HepG2 (cell line): ENCODE measurements around the gene CYSLTR2. TPM values are rescaled to one million over a fixed set of nuclear protein-coding genes. Genes with fewer than 3 reads are reported as not detected.

Experiments used
- ATAC-seq: fragments of 200-7000 bp; cut with Tn5 transposase; 3 replicates; pipeline ENCODE4 v1.9.1; 2020; ENCODE audit warnings: mild to moderate bottlenecking, moderate library complexity
- BruUV-seq: library from RNA; stranded (reverse); fragments of 400-500 nt; replicated peaks from 2 replicates; lab custom pipeline; 2021; lab: Mats Ljungman, UMichigan
- CTCF ChIA-PET: fragments of 300-600 bp; formaldehyde crosslinking; extraction: SDS; loops from one replicate; lab custom pipeline; 2021; ENCODE audit warnings: low total read pairs, inconsistent platforms, low intra/inter-chr PET ratio; lab: Yijun Ruan, JAX
- POLR2A ChIA-PET: fragments of 350-600 bp; sonication (Branson Sonifier 250); formaldehyde crosslinking; loops from one replicate; lab custom pipeline; 2020; ENCODE audit warnings: antibody characterized with exemption, inconsistent platforms; lab: Yijun Ruan, JAX
- DNase-seq: peaks from one replicate; pipeline ENCODE4 v3.0.0-alpha.2; 2015; ENCODE audit warnings: low spot score
- FAIRE-seq: peaks from 3 replicates; lab custom pipeline; 2011; peaks lifted over from hg19 to GRCh38; lab: Jason Lieb, UNC
- H2AFZ ChIP-seq: one replicate; pipeline ENCODE4 v1.6.1; 2011; ENCODE audit warnings: low read length, inconsistent platforms
- H3K27ac ChIP-seq: fragments of 300-600 bp; 3 replicates; pipeline ENCODE4 v1.8.0; 2011; ENCODE audit warnings: mixed run types, mild to moderate bottlenecking, mixed read lengths, low read length, inconsistent platforms; ENCODE audit not compliant: insufficient read depth; ENCODE audit errors: extremely low read length
- H3K27me3 ChIP-seq, 2 experiments: fragments of 200-600 bp in 1 of 2; 2 replicates in 1 of 2; 3 replicates in 1 of 2; pipeline versions ENCODE4 v1.6.0 to v1.8.0; 2011; ENCODE audit warnings: low read length in 2 of 2, mild to moderate bottlenecking in 2 of 2, moderate library complexity in 2 of 2, inconsistent platforms in 1 of 2; ENCODE audit not compliant: insufficient read depth in 2 of 2, control insufficient read depth in 1 of 2
- H3K36me3 ChIP-seq, 2 experiments: fragments of 200-600 bp in 1 of 2; replicated peaks in 1 of 2; 2 replicates in 1 of 2; 3 replicates in 1 of 2; pipeline versions ENCODE4 v1.5.1 to v1.8.0; 2011; ENCODE audit warnings: low read length in 2 of 2, inconsistent platforms in 1 of 2; ENCODE audit not compliant: insufficient read depth in 2 of 2, control insufficient read depth in 1 of 2
- H3K4me1 ChIP-seq: 2 replicates; pipeline ENCODE4 v1.5.1; 2012; ENCODE audit warnings: low read length, inconsistent platforms; ENCODE audit not compliant: insufficient read depth
- H3K4me2 ChIP-seq: 2 replicates; pipeline ENCODE4 v1.6.0; 2011; ENCODE audit warnings: low read depth, low read length, inconsistent platforms
- H3K4me3 ChIP-seq, 3 experiments: fragments of 200-600 bp in 1 of 3; sonication (generic), shearing (Covaris generic) in 1 of 3; replicated peaks in 1 of 3; 2 replicates each; pipeline ENCODE4 v1.5.1; 2011 to 2016; ENCODE audit warnings: low read length in 3 of 3, inconsistent platforms in 2 of 3, low read depth in 2 of 3, mild to moderate bottlenecking in 2 of 3, control low read depth in 1 of 3, mixed read lengths in 1 of 3; ENCODE audit not compliant: insufficient read depth in 1 of 3
- H3K79me2 ChIP-seq: one replicate; pipeline ENCODE4 v1.6.1; 2011; ENCODE audit warnings: low read length, inconsistent platforms; ENCODE audit not compliant: insufficient read depth
- H3K9ac ChIP-seq: 2 replicates; pipeline ENCODE4 v1.6.0; 2011; ENCODE audit warnings: mild to moderate bottlenecking, low read depth, low read length, inconsistent platforms; ENCODE audit not compliant: insufficient read depth
- H3K9me3 ChIP-seq: 2 replicates; pipeline ENCODE4 v1.5.1; 2012; ENCODE audit warnings: mild to moderate bottlenecking, low read length
- H4K20me1 ChIP-seq: 2 replicates; pipeline ENCODE4 v1.6.0; 2011; ENCODE audit warnings: inconsistent platforms, mild to moderate bottlenecking, low read length, moderate library complexity; ENCODE audit not compliant: insufficient read depth
- AKAP8 ChIP-seq: sonication (generic); formaldehyde crosslinking; IDR thresholded peaks from 2 replicates; pipeline ENCODE4 v1.5.1; 2020; ENCODE audit warnings: mild to moderate bottlenecking, missing genetic modification reagents
- ELF1 ChIP-seq: sonication (generic); formaldehyde crosslinking; IDR thresholded peaks from 2 replicates; pipeline ENCODE4 v1.4.0; 2020; ENCODE audit warnings: missing genetic modification reagents
- FIP1L1 ChIP-seq: fragments of 200-400 bp; formaldehyde crosslinking; IDR thresholded peaks from 2 replicates; pipeline ENCODE4 v1.6.1; 2018; ENCODE audit warnings: low read depth, mild to moderate bottlenecking, low read length, moderate library complexity, borderline replicate concordance; ENCODE audit not compliant: insufficient read depth
- GTF3A ChIP-seq: sonication (generic); formaldehyde crosslinking; conservative IDR thresholded peaks from 2 replicates; pipeline ENCODE4 v1.4.0; 2020; ENCODE audit warnings: mild to moderate bottlenecking, missing genetic modification reagents
- KAT2B ChIP-seq: fragments of 150-350 bp; IDR thresholded peaks from 2 replicates; pipeline ENCODE4 v1.6.1; 2014; ENCODE audit warnings: low read depth, low read length, borderline replicate concordance
- MED13 ChIP-seq: sonication (generic); formaldehyde crosslinking; IDR thresholded peaks from 2 replicates; pipeline ENCODE4 v1.5.0; 2020; ENCODE audit warnings: missing genetic modification reagents
- NFIC ChIP-seq: IDR thresholded peaks from 2 replicates; pipeline ENCODE4 v1.6.1; 2012; ENCODE audit warnings: mild to moderate bottlenecking, low read length, inconsistent platforms
- RBFOX2 ChIP-seq: fragments of 200-400 bp; formaldehyde crosslinking; IDR thresholded peaks from 2 replicates; pipeline ENCODE4 v1.6.1; 2017; ENCODE audit warnings: low read depth, mild to moderate bottlenecking, low read length
- SALL1 ChIP-seq: sonication (generic); formaldehyde crosslinking; IDR thresholded peaks from 2 replicates; pipeline ENCODE4 v1.8.0; 2022; ENCODE audit warnings: mild to moderate bottlenecking, missing genetic modification reagents
- SMAD3 ChIP-seq: sonication (generic); formaldehyde crosslinking; IDR thresholded peaks from 2 replicates; pipeline ENCODE4 v1.4.0; 2020; ENCODE audit warnings: missing genetic modification reagents
- SRF ChIP-seq: IDR thresholded peaks from 2 replicates; pipeline ENCODE4 v1.6.1; 2011; ENCODE audit warnings: mild to moderate bottlenecking, low read depth, low read length, moderate library complexity
- TGIF2 ChIP-seq: IDR thresholded peaks from 2 replicates; pipeline ENCODE4 v1.6.1; 2016; ENCODE audit warnings: control low read depth, missing compliant biosample characterization
- ZNF260 ChIP-seq: sonication (generic); formaldehyde crosslinking; IDR thresholded peaks from 2 replicates; pipeline ENCODE4 v1.4.0; 2020; ENCODE audit warnings: missing genetic modification reagents, low read depth, mild to moderate bottlenecking, borderline replicate concordance
- ZNF431 ChIP-seq: sonication (generic); formaldehyde crosslinking; IDR thresholded peaks from 2 replicates; pipeline ENCODE4 v1.9.0; 2022; ENCODE audit warnings: missing genetic modification reagents, low read depth, mild to moderate bottlenecking, borderline replicate concordance
- ZNF598 ChIP-seq: sonication (generic); formaldehyde crosslinking; IDR thresholded peaks from 2 replicates; pipeline ENCODE4 v1.5.1; 2020; ENCODE audit warnings: mild to moderate bottlenecking, missing genetic modification reagents, borderline replicate concordance
- WGBS: methylation state at CpG from one replicate; pipeline ENCODE4 v1.1.6; 2017; ENCODE audit warnings: low lambda C conversion rate; 5-methylcytosine and 5-hydroxymethylcytosine counted together
- in situ Hi-C: cut with HindIII; loops from 2 replicates; pipeline ENCODE4 v1.10.0; 2017; ENCODE audit warnings: low pct_unique_long_range_greater_than_20kb; ENCODE audit not compliant: extremely low pct_ligation_motif_present
- intact Hi-C: fragments of 100-400 bp; cut with micrococcal nuclease; formaldehyde crosslinking; loops from one replicate; pipeline ENCODE4 v1.10.0; 2022; ENCODE audit not compliant: unreplicated experiment
- polyA plus RNA-seq, 8 experiments: library from polyadenylated mRNA; depleted of rRNA in 3 of 8; stranded (reverse) in 7 of 8; unstranded in 1 of 8; fragments of >200 nt; fragmentation: Illumina TruSeq in 4 of 8; extraction: Trizol in 4 of 8; gene quantifications; 2 replicates each; pipeline versions ENCODE4 v1.2.1 to v1.2.3, GENCODE V29; 2011 to 2016; ENCODE audit warnings: low read depth in 4 of 8, missing spikeins in 1 of 8, mixed read lengths in 1 of 8; ENCODE audit not compliant: insufficient read depth in 1 of 8
- total RNA-seq, 5 experiments: library from RNA; depleted of rRNA; stranded (reverse); fragments of >200 nt; fragmentation: Illumina TruSeq; extraction: Trizol; gene quantifications; 2 replicates each; pipeline ENCODE4 v1.2.3, GENCODE V29; 2016; ENCODE audit warnings: low read depth in 1 of 5
- TF ChIP-seq, protein P1 (sequence below): sonication (generic); formaldehyde crosslinking; IDR thresholded peaks from 2 replicates; pipeline ENCODE4 v1.5.0; 2020; ENCODE audit warnings: mild to moderate bottlenecking, missing genetic modification reagents
- TF ChIP-seq, protein P2 (sequence below): sonication (generic); formaldehyde crosslinking; IDR thresholded peaks from 2 replicates; pipeline ENCODE4 v1.9.0; 2022; ENCODE audit warnings: low read depth, missing genetic modification reagents
- TF ChIP-seq, protein P3 (sequence below): IDR thresholded peaks from 2 replicates; pipeline ENCODE4 v1.6.1; 2016; ENCODE audit warnings: low read depth
- TF ChIP-seq, protein P4 (sequence below): IDR thresholded peaks from 2 replicates; pipeline ENCODE4 v1.6.1; 2016

Gene CYSLTR2
- total and polyA plus RNA-seq, 2 of the 13 experiments (the other 11 are each of a cell fraction or from before 2014, with no cell fraction given) = not detected

DNA sequence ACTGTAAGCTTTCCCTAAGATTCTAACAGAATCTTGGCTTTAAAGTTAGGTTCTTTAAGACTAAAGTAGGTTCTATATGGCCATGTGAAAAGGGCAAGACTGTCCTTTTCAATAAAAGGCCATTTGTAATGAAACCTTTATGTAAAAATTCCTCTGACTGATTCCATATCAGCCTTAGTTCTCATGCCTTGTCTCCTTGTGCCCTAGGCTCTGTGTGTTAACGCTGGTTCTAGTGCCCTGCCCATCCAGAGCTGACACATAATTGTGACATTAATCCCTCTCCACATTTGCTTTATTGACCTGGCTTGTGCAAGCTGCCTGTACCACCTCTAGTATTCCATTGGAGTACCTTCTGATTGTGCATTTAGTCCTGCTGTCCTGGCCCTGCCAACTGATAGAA, 28.2 kb downstream of the CYSLTR2 start:
- H3K4me2 ChIP-seq = no peak overlapping the region
- H3K27me3 ChIP-seq = peaks cover 0 to 2% of the 10 kb centered on the region in 2 experiments; a peak in 2 of 5 replicates
- H3K36me3 ChIP-seq = no peaks in the 10 kb centered on the region
- no peak overlapping the region for H3K27ac ChIP-seq
- intact Hi-C loops (no loop called here), in situ Hi-C loops (no loop called here)
- POLR2A ChIA-PET = no interaction called here
- no peaks in the 10 kb centered on the region for H4K20me1 ChIP-seq
- 0% methylated on average over 1 of the region's 1 CpG for WGBS
- BruUV-seq = no TSS peak
- no peak for ATAC-seq
- H2AFZ ChIP-seq = no peak overlapping the region
- no peaks in the 10 kb centered on the region for H3K9me3 ChIP-seq
- no peak overlapping the region for H3K9ac ChIP-seq
- CTCF ChIA-PET = no interaction called here
- no peaks in the 10 kb centered on the region for H3K79me2 ChIP-seq
- FAIRE-seq = no peak
- no peak for DNase-seq
- H3K4me3 ChIP-seq = no peak overlapping the region
- no peaks in the 10 kb centered on the region for H3K4me1 ChIP-seq
- no peak for TF ChIP-seq SRF
- no peak for TF ChIP-seq ELF1 (CRISPR knock-in tag)
- TF ChIP-seq TGIF2 (CRISPR knock-in tag) = no peak
- TF ChIP-seq, protein P1, sequence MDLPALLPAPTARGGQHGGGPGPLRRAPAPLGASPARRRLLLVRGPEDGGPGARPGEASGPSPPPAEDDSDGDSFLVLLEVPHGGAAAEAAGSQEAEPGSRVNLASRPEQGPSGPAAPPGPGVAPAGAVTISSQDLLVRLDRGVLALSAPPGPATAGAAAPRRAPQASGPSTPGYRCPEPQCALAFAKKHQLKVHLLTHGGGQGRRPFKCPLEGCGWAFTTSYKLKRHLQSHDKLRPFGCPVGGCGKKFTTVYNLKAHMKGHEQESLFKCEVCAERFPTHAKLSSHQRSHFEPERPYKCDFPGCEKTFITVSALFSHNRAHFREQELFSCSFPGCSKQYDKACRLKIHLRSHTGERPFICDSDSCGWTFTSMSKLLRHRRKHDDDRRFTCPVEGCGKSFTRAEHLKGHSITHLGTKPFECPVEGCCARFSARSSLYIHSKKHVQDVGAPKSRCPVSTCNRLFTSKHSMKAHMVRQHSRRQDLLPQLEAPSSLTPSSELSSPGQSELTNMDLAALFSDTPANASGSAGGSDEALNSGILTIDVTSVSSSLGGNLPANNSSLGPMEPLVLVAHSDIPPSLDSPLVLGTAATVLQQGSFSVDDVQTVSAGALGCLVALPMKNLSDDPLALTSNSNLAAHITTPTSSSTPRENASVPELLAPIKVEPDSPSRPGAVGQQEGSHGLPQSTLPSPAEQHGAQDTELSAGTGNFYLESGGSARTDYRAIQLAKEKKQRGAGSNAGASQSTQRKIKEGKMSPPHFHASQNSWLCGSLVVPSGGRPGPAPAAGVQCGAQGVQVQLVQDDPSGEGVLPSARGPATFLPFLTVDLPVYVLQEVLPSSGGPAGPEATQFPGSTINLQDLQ (CRISPR knock-in tag) = no peak
- TF ChIP-seq, protein P2, sequence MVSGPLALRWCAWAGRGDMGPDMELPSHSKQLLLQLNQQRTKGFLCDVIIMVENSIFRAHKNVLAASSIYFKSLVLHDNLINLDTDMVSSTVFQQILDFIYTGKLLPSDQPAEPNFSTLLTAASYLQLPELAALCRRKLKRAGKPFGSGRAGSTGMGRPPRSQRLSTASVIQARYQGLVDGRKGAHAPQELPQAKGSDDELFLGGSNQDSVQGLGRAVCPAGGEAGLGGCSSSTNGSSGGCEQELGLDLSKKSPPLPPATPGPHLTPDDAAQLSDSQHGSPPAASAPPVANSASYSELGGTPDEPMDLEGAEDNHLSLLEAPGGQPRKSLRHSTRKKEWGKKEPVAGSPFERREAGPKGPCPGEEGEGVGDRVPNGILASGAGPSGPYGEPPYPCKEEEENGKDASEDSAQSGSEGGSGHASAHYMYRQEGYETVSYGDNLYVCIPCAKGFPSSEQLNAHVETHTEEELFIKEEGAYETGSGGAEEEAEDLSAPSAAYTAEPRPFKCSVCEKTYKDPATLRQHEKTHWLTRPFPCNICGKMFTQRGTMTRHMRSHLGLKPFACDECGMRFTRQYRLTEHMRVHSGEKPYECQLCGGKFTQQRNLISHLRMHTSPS (CRISPR knock-in tag) = no peak
- TF ChIP-seq SALL1 = no peak
- TF ChIP-seq NFIC = no peak
- TF ChIP-seq ZNF260 = no peak
- TF ChIP-seq KAT2B = no peak
- no peak for TF ChIP-seq ZNF431 (CRISPR knock-in tag)
- TF ChIP-seq, protein P3, sequence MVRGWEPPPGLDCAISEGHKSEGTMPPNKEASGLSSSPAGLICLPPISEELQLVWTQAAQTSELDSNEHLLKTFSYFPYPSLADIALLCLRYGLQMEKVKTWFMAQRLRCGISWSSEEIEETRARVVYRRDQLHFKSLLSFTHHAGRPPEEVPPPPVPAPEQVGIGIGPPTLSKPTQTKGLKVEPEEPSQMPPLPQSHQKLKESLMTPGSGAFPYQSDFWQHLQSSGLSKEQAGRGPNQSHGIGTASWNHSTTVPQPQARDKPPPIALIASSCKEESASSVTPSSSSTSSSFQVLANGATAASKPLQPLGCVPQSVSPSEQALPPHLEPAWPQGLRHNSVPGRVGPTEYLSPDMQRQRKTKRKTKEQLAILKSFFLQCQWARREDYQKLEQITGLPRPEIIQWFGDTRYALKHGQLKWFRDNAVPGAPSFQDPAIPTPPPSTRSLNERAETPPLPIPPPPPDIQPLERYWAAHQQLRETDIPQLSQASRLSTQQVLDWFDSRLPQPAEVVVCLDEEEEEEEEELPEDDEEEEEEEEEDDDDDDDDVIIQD (CRISPR knock-in tag) = no peak
- TF ChIP-seq, protein P4, sequence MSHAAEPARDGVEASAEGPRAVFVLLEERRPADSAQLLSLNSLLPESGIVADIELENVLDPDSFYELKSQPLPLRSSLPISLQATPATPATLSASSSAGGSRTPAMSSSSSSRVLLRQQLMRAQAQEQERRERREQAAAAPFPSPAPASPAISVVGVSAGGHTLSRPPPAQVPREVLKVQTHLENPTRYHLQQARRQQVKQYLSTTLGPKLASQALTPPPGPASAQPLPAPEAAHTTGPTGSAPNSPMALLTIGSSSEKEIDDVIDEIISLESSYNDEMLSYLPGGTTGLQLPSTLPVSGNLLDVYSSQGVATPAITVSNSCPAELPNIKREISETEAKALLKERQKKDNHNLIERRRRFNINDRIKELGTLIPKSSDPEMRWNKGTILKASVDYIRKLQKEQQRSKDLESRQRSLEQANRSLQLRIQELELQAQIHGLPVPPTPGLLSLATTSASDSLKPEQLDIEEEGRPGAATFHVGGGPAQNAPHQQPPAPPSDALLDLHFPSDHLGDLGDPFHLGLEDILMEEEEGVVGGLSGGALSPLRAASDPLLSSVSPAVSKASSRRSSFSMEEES (CRISPR knock-in tag) = no peak
- TF ChIP-seq MED13 (CRISPR knock-in tag) = no peak
- TF ChIP-seq FIP1L1 = no peak
- no peak for TF ChIP-seq RBFOX2
- no peak for TF ChIP-seq AKAP8
- no peak for TF ChIP-seq GTF3A (CRISPR knock-in tag)
- no peak for TF ChIP-seq SMAD3 (CRISPR knock-in tag)
- no peak for TF ChIP-seq ZNF598 (CRISPR knock-in tag)
